ENCODE measurements around the gene PCDHGB4. TPM values are rescaled to one million over a fixed set of nuclear protein-coding genes. Genes with fewer than 3 reads are reported as not detected.

The PCDHGB4 gene
- total and polyA plus RNA-seq, 2 of the 8 experiments (the other 6 are each of a cell fraction or from before 2014, with no cell fraction given) = 8.0 to 9.1 TPM

DNA sequence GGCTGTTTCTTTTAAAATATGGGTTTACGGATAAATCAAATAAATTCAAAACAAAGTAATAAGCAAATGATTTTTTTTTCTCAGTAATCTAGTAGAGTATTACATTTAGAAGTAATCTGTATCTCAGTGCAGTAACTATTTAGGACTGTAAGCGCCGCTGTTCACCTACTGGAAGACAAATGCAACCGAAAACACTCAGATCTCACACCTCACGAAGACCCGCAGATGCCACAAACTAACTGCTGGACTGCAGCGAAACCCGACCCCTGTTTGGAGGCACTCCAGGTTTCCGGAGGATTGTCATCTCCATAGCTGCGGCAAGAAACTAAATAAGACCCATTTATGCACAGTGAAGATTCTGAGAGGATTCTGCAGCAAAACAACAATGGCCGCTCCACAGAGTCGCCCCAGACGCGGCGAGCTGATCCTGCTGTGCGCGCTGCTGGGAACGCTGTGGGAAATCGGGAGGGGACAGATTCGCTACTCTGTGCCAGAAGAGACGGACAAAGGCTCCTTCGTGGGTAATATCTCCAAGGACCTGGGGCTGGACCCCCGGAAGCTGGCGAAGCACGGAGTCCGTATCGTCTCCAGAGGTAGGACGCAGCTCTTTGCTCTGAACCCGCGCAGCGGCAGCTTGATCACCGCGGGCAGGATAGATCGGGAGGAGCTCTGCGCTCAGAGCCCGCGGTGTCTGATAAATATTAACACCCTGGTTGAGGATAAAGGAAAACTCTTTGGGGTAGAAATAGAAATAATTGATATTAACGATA lies 5.1 kb downstream of the PCDHGB4 start, which contains the start of gene PCDHGA8:
TSS of gene PCDHGA8 (plus strand) at position 205 of the 770 bp plus-strand sequence. CDS start at position 386, 181 bp downstream.
- no peak within 1 kb of the TSS for H3K14ac ChIP-seq (ENCODE audit: insufficient read length)
- 96% methylated on average over 38 of the region's 38 CpGs; no CpG with 5 or more reads in 1 of the 2 experiments for WGBS, 2 experiments (ENCODE audit: extremely low coverage in 1 of 2, insufficient coverage in 1 of 2, insufficient read length in 1 of 2, insufficient replicate concordance in 2 of 2, low coverage in 1 of 2, low lambda C conversion rate in 2 of 2, missing lambda C conversion rate in 1 of 2)
- no peak within 1 kb of the TSS for H3K23ac ChIP-seq (ENCODE audit: insufficient read length)
- TF ChIP-seq SIRT6 (IDR thresholded peaks at IDR 0.05; ENCODE audit: low read length) (no peak), CTBP2 (IDR thresholded peaks at IDR 0.05; ENCODE audit: borderline replicate concordance, insufficient read depth, insufficient read length, low read length) (no peak)
- no peak within 1 kb of the TSS for H2AFZ ChIP-seq (ENCODE audit: low read length)
- H3K4me3 ChIP-seq (ENCODE audit: extremely low read depth in 1 of 4, insufficient read depth in 2 of 4, low read depth in 3 of 4, low read length in 4 of 4) = peak within 1 kb of the TSS in 1 of 4 experiments; percentile 23; a peak in 1 of 8 replicates
- H3K79me1 ChIP-seq (ENCODE audit: low read depth, low read length) = no peaks in the 10 kb centered on the region
- H3K9me3 ChIP-seq (ENCODE audit: insufficient read depth in 2 of 2, low read depth in 1 of 2, low read length in 1 of 2) = peaks cover 53 to 64% of the 10 kb centered on the region in 2 experiments
- no peak within 1 kb of the TSS for H2BK12ac ChIP-seq (ENCODE audit: low read depth, low read length)
- no peaks in the 10 kb centered on the region for H4K20me1 ChIP-seq (replicated peaks in 1 of 2; ENCODE audit: control insufficient read depth in 1 of 2, insufficient read depth in 2 of 2, low read length in 2 of 2)
- FAIRE-seq (no peak), DNase-seq (ENCODE audit: low read depth in 1 of 2, low spot score in 2 of 2) (no peak)
- H3K9ac ChIP-seq (replicated peaks in 1 of 4; ENCODE audit: extremely low read depth in 1 of 4, low read depth in 3 of 4, low read length in 3 of 4) = no peak within 1 kb of the TSS
- H3K4me2 ChIP-seq (ENCODE audit: insufficient read depth in 1 of 2, low read depth in 2 of 2, low read length in 2 of 2) = no peak within 1 kb of the TSS
- no peak within 1 kb of the TSS for H2BK15ac ChIP-seq (ENCODE audit: low read length)
- H3K27ac ChIP-seq (ENCODE audit: low read depth, low read length) = no peak within 1 kb of the TSS
- no peak within 1 kb of the TSS for H2BK20ac ChIP-seq (ENCODE audit: low read length)
- CTCF ChIA-PET (ENCODE audit: partially characterized antibody) = interaction anchor here (0.7 to 8.7 kb wide), 11 partner anchors 10 to 171 kb away, joined by 3 to 68 read pairs (median 5); partner anchors contain the start of genes PCDHGA10, PCDHGA11, PCDHGA9 and PCDHGB6
- H3K23me2 ChIP-seq (ENCODE audit: low read depth, low read length) = no peaks in the 10 kb centered on the region
- H3K27me3 ChIP-seq (replicated peaks in 1 of 4; ENCODE audit: control insufficient read depth in 3 of 4, extremely low read depth in 1 of 4, insufficient read depth in 3 of 4, low read length in 3 of 4) = no peaks in the 10 kb centered on the region; a peak in 1 of 7 replicates
- no peak within 1 kb of the TSS for H2BK5ac ChIP-seq (ENCODE audit: low read depth, low read length)
- H3K4ac ChIP-seq (replicated peaks; ENCODE audit: insufficient read length, low read depth, low read length) = no peak within 1 kb of the TSS
- no peak within 1 kb of the TSS; the same call in 1 of the 2 replicates for H4K8ac ChIP-seq (ENCODE audit: extremely low read depth, insufficient read depth, low read length)
- no peak within 1 kb of the TSS for H3K18ac ChIP-seq (ENCODE audit: extremely low read depth, low read length)
- H4K91ac ChIP-seq (replicated peaks; ENCODE audit: insufficient read length, low read length) = no peak within 1 kb of the TSS
- no peak within 1 kb of the TSS for H2BK120ac ChIP-seq (replicated peaks; ENCODE audit: low read depth, low read length)
- H4K5ac ChIP-seq (ENCODE audit: insufficient read length, low read depth, low read length) = no peak within 1 kb of the TSS
- no peak within 1 kb of the TSS for H2AK5ac ChIP-seq (ENCODE audit: low read depth, low read length)
- no peak within 1 kb of the TSS for H3K56ac ChIP-seq (replicated peaks; ENCODE audit: insufficient read length, low read depth, low read length)
- peaks cover 3 to 29% (median 14%) of the 10 kb centered on the region in 4 experiments; a peak in 7 of 8 replicates for H3K36me3 ChIP-seq (ENCODE audit: control insufficient read depth in 2 of 4, insufficient read depth in 4 of 4, low read length in 3 of 4)
- H3K79me2 ChIP-seq (ENCODE audit: control insufficient read depth in 1 of 2, insufficient read depth in 2 of 2, low read length in 2 of 2) = no peaks in the 10 kb centered on the region
- POLR2A ChIA-PET (ENCODE audit: partially characterized antibody) = no interaction called here
- H3K4me1 ChIP-seq (replicated peaks in 1 of 4; ENCODE audit: control insufficient read depth in 3 of 4, insufficient read depth in 4 of 4, low read length in 3 of 4) = no peaks in the 10 kb centered on the region

Data from H1 (cell line).